Sigmoid colon (tissue), 4 donors: ENCODE results near the gene MAEL.

Experiments
- CTCF ChIP-seq, 4 experiments: fragments of 450-650 bp in 3 of 4; fragments of 200-600 bp in 1 of 4; IDR thresholded peaks; one replicate each; pipeline ENCODE4 v1.5.1; 2016 to 2019; ENCODE audit warnings: antibody characterized with exemption in 4 of 4, mild to moderate bottlenecking in 3 of 4, moderate library complexity in 2 of 4
- POLR2A ChIP-seq, 2 donors: fragments of 450-650 bp; IDR thresholded peaks; one replicate each; pipeline ENCODE4 v1.6.1; 2016; ENCODE audit warnings: antibody characterized with exemption in 2 of 2, mild to moderate bottlenecking in 2 of 2, moderate library complexity in 2 of 2
- POLR2AphosphoS5 ChIP-seq, 4 donors: sonication (generic); formaldehyde crosslinking; IDR thresholded peaks; one replicate each; pipeline ENCODE4 v1.6.1; 2017; ENCODE audit warnings: antibody characterized with exemption in 4 of 4

- TF ChIP-seq CTCF (IDR thresholded peaks at IDR 0.05), result no peak
- no peak for TF ChIP-seq POLR2AphosphoS5 (IDR thresholded peaks at IDR 0.05)
- TF ChIP-seq POLR2A (IDR thresholded peaks at IDR 0.05), result no peak
Observed at GRCh38 chr1:166977951-166978350, 11.1 kb upstream of the MAEL start.
